M059J (cell line): ENCODE data around the gene LATS1. TPM values are rescaled to one million over a fixed set of nuclear protein-coding genes. Genes with fewer than 3 reads are reported as not detected.
A peak's percentile ranks its signal among the peaks of the same experiment; 100 is the strongest.
"Not testable (repeated sequence)": the region's sequence is repeated elsewhere in the genome, so short reads cannot be mapped to it uniquely, and the experiment has no call there.

Experiments
- DNase-seq: peaks from one replicate; pipeline ENCODE4 v3.0.0-alpha.2; 2012; ENCODE audit warnings: low read depth
- total RNA-seq: library from RNA; depleted of rRNA; stranded (reverse); fragments of >200 nt; shearing (Covaris generic); gene quantifications from 2 replicates; pipeline ENCODE4 v1.2.3, GENCODE V29; 2014; rRNA removed

The LATS1 gene
- total RNA-seq, result 19.9 and 23.4 TPM in 2 replicates

DNA sequence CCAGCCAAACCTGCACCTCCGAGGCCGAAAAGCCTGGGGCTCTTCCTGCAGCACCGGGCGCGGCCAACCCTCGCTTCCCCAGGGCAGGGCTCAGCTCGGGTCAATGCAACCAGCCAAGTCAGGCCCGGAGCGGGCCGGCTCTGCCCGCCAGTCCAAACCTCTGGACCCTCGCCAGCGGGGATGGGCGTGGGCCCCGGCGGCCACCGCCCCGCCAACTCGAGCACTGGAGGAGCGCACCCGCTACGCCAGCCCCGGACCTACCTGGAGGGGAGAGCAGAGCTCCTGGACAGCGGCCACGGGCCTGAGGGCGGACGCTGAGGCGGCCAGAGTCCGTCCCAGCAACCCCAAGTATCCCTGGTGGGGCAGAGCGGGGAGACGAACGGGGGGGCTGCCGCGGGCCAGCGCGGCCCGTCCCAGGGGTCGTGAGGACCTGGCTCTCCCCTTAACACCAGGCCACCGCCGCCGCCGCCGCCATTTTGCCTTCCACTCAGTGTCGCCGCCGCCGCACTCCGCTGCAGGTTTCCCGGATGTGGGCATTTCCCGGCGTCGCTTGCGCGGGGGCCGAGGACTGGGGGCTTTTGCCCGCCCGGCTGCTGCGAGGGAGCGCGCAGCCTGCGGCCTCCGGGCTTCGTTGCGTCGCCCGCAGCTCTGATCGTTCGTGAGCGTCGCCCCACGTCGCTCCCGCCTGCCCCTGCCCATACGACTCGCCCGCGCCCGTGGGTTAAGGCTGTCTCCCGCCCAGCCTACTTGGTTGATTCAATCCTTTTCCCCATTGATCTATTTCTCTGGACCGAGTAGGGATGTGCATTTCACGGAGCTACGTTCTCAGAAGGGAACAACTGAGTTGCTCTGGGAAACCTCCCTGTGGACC, at the start of gene LATS1:
LATS1 (minus strand) TSS at position 514 of the 871 bp plus-strand sequence. CDS start 15,975 bp downstream, outside the sequence.
- DNase-seq, result peak; percentile 96

DNA sequence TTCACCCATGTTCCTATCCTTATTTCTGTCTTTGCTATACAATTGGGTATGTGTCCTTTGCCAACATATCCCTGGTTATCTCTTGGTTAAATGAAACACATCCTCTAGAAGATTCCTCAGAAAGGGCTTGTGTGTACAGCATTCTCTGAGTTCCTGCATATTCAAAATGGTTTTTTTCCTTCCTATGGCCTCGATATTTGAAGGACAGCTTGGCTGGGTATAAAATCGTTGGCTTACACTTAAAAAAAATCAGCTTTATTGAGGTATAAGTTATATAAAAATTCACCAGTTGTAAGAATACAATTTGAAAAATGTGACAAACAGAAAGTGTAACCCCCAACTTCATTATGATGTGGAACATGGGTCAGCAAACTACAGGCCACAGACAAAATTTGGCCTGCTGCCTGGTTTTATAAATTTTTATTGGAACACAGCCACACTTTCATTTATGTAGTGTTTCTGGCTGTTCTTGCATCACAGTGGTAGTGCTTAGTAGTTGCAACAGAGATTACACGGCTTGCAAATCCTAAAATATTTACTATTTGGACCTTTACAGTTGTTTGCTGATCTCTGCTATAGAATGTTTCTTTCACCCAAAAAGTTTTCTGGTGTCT, 48.4 kb upstream of the LATS1 start:
- peak; percentile 89 for DNase-seq

GRCh38 chr6:149763866-149764265, 46.0 kb upstream of the LATS1 start:
- peak; percentile 36 for DNase-seq

DNA sequence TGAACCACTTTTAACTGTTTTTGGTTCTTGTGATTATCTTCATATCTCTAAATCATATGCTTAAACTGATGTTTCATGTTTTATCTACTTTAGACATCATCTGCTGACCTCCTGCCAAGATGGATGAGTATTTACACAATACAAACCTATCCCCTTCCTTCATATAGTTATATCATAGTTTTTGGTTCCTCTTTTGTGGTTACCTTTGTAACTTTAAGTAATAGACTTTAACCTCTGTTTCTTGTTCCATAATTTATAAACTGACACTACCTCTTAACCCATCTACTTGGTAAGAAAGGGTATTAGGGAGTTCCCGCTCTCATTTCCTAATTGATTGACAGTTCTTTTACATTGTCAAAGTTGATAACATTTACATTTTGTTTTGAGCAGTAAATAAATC, 43.5 kb upstream of the LATS1 start:
- DNase-seq, result no peak

- no peak for DNase-seq
These were observed 38.3 kb upstream of the LATS1 start for GRCh38 chr6:149756261-149756636.

DNA sequence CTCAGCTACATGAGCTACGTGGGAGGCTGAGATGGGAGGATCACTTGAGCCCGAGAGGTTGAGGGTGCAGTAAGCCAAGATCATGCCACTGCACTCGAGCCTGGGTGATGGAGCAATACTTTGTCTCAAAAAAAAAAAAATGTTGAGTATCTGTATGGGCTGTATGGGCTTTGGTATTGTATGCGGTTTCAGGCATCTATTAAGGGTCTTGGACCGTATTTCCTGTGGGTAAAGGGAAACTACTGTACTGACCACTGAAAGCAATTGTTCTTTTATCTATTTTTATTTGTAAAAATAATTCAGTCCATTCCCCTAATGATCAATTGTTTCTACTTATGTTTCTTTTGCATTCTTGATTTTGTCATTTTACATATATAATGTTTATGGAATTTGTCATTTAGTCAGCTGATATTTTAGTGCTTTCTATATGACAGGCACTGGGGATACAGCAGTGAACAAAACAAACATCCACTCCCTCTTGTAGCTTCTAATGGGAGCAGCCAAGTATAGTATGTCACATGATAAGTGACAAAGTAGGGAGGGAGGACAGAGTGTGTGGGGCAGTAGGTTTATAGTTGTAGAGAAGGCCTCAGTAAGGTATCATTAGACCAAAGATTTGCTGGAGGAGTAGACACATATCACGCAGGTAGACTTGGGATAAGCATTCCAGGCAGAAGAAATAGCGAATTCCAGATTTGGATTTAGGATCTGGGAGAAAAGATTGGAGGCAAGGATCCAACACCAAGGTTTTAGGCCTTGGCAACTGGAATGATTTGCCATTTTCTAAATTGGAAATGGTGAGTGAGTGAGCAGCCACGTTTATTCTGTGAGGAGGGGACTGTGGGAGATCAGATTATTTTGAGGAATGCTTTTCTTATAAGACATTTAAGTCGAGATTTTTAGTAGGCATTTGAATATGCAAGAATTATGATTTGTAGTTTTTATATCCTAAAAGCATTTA, 37.7 kb upstream of the LATS1 start:
- DNase-seq, result no peak

GRCh38 chr6:149754548-149754947, 36.6 kb upstream of the LATS1 start:
- DNase-seq, result no peak

DNA sequence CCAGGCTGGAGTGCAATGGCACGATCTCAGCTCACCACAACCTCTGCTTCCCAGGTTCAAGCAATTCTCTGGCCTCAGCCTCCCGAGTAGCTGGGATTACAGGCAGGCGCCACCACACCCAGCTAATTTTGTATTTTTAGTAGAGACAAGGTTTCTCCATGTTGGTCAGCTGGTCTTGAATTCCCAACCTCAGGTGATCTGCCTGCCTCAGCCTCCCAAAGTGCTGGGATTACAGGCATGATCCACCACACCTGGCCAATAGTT, 35.4 kb upstream of the LATS1 start:
- DNase-seq, result not testable (repeated sequence)

DNA sequence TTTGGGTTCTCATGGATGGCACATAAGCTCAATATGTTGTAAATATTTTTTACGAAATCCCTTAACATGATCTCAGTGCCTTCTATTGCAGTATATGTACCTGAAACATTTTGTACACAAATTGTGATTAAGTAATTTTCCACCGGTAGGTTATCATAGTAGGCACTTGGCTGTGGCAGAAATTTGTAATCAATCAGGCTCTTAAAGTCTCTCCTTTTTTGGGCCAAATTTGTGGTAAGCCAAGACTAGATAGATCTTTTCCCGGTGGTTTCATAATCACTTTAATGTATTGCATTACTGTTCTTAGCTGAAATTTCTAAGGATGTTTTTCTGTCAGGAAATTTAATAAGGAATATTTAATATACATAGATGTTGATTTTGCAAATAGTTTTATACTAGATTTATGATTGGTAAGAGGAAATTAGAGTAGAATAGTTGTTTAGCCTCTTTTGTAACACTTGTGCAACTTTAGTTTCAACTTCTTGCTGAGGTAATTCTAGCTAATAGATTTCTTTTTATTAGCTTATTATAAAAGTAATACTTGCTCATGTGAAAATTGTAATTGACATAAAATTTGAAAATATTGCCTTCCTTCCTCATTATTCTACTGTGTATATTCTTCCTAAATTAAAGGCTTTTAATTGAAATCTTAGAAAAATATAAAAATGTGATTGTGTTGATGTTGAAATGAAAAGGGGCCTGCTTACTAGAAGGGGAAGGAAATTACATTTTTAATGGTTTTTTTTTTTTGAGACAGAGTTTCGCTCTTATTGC, 34.9 kb upstream of the LATS1 start:
- no peak for DNase-seq

- not testable (repeated sequence) for DNase-seq
These were observed 34.0 kb upstream of the LATS1 start for GRCh38 chr6:149751920-149752319.

GRCh38 chr6:149751239-149751638, 33.3 kb upstream of the LATS1 start:
- DNase-seq, result no peak

DNA sequence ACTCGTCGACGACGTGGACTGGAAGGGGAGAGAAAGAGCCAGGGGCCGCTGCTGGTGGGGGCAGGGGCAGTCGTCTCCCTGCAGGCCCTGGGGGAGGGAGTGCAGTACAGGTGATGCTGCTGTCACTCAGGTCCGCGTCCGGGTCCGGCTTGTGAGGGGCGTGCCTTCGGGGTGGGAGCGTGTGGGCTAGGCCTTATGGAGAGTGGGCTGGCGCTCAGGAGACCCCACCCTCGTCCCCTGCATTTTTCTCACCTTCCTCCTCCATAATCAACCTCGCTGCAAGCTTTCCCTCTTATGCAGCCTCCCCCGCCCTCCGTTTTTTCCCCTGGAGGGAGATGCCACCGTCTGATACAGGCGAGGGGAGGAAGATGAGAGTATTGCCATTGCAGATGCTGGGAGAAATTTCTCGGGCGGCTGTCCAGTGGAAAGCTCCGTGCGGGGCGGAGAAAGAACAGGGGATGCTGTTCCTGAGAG, 32.3 kb upstream of the LATS1 start:
- DNase-seq, result peak; percentile 72

GRCh38 chr6:149749594-149750135, 31.8 kb upstream of the LATS1 start, which contains the start of gene PCMT1:
TSS of gene PCMT1 (plus strand) at chr6:149749741. CDS start at chr6:149749902, 161 bp downstream.
- peak; percentile 95 for DNase-seq

DNA sequence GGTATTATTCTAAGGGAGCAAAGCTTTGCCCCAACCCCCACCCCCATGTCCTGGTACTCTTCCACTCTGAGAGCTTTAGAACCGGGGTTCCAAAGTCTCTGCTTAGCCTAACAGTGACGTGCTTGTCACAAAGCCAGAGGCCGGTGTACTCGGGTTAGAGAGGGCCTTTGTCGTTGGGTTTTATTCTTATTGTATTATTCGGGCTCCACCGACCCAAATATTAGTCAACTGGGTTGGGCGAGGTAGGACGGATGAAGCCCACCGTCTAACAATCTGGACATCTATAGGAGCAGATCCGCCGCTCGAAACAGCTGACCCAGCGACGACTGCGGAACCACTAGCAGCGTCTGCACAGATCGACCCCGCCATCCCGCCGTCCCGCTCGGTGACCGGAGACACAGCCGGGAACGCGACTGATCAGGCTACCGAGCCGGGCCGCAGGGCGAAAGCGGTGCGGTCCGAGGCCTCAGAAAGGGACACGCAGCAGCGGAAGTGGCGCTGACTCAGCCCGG, 31.2 kb upstream of the LATS1 start:
- DNase-seq, result not testable (repeated sequence)

DNA sequence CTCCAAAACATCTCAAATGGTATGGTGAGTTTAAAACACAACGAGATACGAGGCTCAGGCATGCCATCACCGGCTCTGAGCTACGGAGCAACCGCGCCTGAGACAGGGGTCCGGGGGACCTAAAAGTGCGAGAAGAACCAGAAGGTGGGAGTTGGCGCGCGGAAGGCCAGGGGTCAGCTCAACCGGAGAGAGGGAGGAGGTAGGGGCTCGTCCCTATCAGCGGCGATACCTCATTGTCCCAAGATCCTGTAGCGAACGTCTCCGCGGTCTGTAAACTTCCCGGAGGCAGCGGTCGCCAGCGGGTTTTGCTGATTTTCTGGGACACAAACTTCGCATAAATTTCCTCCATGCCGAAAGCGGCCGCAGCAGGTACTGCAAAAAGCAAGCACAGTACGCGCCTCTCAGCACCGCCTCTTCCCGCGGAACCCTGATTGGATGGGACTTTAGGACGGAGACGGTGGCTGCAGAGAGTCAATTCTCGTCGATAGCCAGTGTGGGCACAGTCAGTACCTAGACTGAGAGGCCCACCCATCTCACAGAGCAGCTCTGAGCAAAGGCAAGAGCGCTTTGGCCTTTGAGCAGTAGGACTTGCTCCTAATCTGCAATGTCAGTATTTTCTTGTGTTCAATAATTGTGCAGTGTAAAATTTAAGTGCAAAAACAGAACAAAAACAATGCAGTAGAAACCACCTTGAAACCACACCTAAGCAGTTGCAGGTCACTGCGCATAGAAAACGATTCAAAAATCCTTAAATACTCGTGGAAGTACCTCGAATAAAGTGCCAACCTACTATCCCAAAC, 28.4 kb upstream of the LATS1 start, which contains the start of gene NUP43:
NUP43 (minus strand) TSS at position 383 of the 800 bp plus-strand sequence; CDS start at position 349, 34 bp downstream.
- DNase-seq, result peak; percentile 95

- not testable (repeated sequence) for DNase-seq
These were observed 27.4 kb upstream of the LATS1 start for GRCh38 chr6:149745252-149745651.

- no peak for DNase-seq
These were observed 17.0 kb upstream of the LATS1 start for GRCh38 chr6:149734915-149735314.

DNA sequence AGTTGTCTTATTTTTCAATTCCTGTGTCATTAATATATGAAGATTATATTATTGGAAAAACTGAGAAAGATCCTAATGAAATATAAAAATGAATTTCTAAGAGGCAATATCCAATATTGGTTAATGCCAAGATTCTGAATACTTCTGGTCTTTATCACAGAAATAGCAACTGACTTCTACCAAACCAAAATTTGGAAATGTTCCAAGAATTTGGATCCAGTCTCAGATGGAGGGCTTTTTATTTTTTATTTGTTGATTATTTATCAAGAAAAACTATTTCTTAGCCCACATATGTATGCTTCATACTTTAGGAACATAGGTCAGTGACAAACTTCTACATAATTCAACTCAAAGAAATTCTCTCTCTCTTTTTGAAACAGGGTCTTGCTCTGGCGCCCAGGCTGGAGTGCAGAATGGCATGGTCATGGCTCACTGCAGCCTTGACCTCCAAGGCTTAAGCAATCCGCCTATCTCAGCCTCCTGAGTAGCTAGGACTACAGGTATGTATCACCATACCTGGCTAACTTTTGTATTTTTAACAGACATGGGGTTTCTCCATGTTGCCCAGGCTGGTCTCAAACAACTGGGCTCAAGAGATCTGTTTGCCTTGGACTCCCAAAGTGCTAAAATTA, 15.3 kb upstream of the LATS1 start:
- no peak for DNase-seq

GRCh38 chr6:149729824-149730223, 11.9 kb upstream of the LATS1 start:
- DNase-seq, result no peak
